GM18511 (cell line): ENCODE results near the gene MARCKSL1.
"Not testable (repeated sequence)": the region's sequence is repeated elsewhere in the genome, so short reads cannot be mapped to it uniquely, and the experiment has no call there.

Experiments
- ATAC-seq: cut with Tn5 transposase; IDR thresholded peaks from one replicate; pipeline ENCODE4 v1.9.1; 2021; ENCODE audit warnings: mild to moderate bottlenecking, moderate library complexity; ENCODE audit not compliant: unreplicated experiment

MARCKSL1 gene

GRCh38 chr1:32335790-32336590, at the start of gene MARCKSL1:
MARCKSL1 (minus strand) TSS chr1:32336233; CDS start chr1:32336033, 200 bp downstream.
- ATAC-seq, result no peak

- ATAC-seq, result no peak
Observed at GRCh38 chr1:32380057-32380456, 44.0 kb upstream of the MARCKSL1 start.

- ATAC-seq, result no peak
Observed at GRCh38 chr1:32377541-32378220, 41.6 kb upstream of the MARCKSL1 start.

DNA sequence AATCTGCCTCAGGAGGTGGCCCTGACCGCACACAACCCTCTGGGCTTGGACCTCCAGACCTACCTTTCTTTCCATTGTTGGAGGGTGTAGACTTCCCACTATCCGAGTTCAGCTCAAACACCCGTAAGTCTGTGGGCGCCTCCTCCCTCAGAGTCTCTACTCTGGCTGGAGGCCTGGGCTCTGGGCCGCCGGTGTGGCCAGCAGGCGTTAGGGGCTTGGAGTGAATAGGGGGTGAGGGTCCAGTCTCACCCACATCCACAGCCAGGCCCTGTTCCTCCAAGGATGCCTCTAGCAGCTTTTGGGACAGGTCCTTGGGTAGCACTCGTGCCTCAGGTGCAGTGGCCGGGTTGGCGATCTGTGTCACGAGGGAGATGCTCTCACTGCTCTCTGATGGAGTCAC, 40.2 kb upstream of the MARCKSL1 start:
- ATAC-seq, result no peak

GRCh38 chr1:32373996-32374592, 38.1 kb upstream of the MARCKSL1 start:
- ATAC-seq, result no peak

- ATAC-seq, result no peak
Observed at GRCh38 chr1:32372149-32372756, 36.2 kb upstream of the MARCKSL1 start.

DNA sequence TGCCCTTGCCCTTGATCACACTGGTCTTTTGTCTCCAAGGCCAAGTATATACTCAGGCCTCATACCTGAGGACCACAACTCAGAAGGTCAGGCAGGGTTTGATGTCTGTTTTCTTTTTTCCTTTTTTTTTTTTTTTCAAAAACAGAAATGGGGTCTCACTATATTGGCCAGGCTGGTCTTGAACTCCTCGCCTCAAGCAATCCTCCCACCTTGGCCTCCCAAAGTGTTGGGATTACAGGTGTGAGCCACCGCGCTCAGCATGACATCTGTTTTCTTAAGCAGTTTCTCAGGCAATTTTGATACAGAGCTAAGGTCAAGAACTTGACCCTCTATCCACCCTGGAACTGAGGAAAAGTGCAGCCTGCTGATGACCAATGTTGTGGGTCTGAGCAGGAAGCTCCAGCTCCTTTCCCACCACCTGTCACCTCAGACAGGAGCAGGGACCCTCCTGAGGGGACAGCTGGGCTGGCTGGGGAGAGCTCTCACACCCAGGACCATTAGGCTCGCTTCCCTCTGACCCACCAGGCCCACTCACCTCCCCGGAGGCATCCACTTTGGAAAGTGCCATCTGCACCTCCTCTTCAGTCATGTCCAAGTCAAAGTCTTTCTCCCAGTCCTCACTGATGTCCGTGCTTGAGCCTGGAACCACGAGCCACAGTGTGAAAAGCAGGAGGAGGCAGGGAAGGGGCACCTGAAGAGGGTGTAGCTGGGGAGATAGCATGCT, 32.0 kb upstream of the MARCKSL1 start:
- no peak for ATAC-seq

- no peak for ATAC-seq
Observed at GRCh38 chr1:32365445-32365844, 29.4 kb upstream of the MARCKSL1 start.

DNA sequence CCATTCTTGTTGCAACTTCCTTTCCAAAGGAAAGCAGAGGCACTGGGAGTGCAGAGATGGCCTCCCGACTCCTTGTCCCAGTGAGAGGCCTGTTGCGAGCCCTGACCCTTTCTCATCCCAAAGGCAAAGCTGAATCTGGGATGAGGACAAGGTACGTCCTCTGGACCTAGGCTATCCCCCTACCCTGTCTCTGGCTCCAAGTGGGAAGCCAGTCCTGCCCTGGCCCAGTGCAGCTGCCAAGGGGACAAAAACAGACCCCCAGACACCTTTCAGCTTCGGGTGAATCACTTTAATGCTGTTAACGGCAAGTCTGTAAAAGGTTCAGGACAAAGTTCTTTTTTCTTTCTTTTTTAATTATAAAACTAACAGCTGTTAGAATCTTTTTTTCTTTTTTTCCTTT, 28.8 kb upstream of the MARCKSL1 start:
- no peak for ATAC-seq

DNA sequence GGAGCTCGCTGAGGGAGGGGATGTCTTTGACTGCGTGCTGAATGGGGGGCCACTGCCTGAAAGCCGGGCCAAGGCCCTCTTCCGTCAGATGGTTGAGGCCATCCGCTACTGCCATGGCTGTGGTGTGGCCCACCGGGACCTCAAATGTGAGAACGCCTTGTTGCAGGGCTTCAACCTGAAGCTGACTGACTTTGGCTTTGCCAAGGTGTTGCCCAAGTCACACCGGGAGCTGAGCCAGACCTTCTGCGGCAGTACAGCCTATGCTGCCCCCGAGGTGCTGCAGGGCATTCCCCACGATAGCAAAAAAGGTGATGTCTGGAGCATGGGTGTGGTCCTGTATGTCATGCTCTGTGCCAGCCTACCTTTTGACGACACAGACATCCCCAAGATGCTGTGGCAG, 27.7 kb upstream of the MARCKSL1 start:
- no peak for ATAC-seq

DNA sequence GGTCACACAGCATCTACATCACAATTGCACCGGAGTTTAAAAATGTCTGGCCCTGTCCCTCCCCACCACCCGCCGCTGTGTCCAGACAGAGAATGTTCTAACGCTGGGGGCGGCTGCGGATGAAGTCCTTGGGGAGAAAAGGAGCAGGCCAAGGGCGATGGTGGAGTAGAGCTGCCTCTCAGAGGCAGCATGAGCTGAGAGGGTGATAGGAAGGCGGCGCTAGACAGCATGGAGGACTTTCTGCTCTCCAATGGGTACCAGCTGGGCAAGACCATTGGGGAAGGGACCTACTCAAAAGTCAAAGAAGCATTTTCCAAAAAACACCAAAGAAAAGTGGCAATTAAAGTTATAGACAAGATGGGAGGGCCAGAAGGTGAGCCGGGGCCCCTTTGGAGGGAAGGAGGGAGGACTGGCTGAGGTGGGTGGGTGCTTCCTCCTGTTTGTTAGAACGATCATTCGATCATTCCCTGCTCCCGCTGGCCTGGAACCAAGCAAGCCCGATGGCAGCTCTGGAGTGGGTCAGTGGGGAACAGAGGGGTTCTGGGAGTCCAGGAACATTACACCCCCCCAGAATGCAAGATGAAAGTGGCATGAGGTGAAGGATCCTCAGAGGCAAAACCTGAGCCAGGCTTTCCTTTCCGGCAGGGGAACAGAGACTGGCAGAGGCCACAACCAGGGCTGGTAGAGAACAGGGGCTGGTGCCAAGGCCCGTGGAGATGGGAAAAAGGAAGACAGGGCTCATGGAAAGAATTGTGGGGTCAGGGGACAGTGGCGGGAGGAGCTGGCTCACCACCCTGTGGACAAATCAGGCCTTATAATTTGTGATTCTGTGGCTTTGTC, 26.7 kb upstream of the MARCKSL1 start, which contains the start of the genes FAM229A and TSSK3:
Gene FAM229A (minus strand): TSS at position 12 of the 840 bp plus-strand sequence. CDS start 394 bp downstream, outside the sequence.
Gene TSSK3 (plus strand): TSS at position 66 of the 840 bp plus-strand sequence. CDS start 163 bp downstream, at position 229.
- ATAC-seq, result no peak

GRCh38 chr1:32361674-32362473, 25.8 kb upstream of the MARCKSL1 start:
- ATAC-seq, result no peak

- ATAC-seq, result no peak
Observed at GRCh38 chr1:32361308-32361673, 25.3 kb upstream of the MARCKSL1 start.

- ATAC-seq, result no peak
Observed at GRCh38 chr1:32358435-32358834, 22.4 kb upstream of the MARCKSL1 start.

DNA sequence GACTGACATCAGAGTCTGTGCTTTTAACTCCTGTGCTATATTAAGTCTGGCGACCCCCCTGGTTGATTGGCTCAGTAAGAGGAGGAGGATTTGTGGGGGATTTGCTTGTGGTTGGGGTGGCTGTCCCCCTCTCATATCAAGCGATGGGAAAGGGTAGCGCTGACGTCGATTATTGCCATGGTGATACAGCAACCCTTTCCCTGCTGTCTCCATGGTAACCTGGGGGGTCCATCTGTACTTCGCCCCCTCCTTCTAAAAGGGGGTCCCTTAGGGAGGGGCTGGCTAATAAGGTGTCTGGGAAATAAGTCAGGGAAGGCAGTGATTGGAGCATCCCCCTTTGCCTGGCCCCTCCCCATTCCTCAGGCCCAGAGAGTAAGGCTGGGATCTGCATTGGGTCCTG, 21.6 kb upstream of the MARCKSL1 start:
- ATAC-seq, result no peak

DNA sequence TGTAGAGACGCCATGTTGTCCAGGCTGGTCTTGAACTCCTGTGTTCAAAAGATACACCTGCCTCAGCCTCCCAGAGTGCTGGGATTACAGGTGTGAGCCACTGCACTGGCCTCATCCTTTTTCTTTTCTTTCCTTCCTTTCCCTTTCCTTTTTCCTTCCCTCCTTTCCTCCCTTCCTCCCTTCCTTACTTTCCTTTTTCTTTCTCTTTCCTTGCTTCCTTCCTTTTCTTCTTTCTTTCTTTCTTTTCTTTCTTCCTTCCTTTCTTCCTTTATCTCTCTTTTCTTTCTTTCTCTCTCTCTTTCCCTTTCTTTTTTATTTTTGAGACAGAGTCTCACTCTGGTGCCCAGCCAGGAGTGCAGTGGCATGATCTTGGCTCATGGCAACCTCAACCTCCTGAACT, 20.4 kb upstream of the MARCKSL1 start:
- no peak for ATAC-seq

DNA sequence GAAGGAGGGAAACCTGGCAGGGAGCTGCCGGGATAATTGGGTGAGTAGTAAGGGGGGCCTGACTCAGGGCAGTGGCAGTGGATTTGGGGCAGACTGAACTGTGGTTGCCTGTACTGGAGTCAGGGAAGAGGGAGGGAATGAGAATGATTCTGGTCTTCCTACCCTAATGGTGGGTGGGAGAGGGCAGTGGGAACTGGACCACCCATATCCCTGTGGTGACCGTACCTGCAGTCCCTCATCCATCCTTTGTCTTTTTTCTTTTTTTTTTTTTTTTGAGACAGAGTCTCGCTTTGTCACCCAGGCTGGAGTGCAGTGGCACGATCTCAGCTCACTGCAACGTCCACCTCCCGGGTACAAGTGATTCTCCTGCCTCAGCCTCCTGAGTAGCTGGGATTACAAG, 19.7 kb upstream of the MARCKSL1 start:
- not testable (repeated sequence) for ATAC-seq

GRCh38 chr1:32353886-32354570, 18.0 kb upstream of the MARCKSL1 start:
- ATAC-seq, result no peak
